HepG2 (cell line): ENCODE data around the gene SYCE1L. TPM values are rescaled to one million over a fixed set of nuclear protein-coding genes. Genes with fewer than 3 reads are reported as not detected.

ENCODE experiments used
- IKZF5 ChIP-seq: IDR thresholded peaks from 2 replicates; pipeline ENCODE4 v1.6.1; 2018; ENCODE audit warnings: missing genetic modification reagents, mild to moderate bottlenecking, missing compliant biosample characterization
- MIXL1 ChIP-seq: IDR thresholded peaks from 2 replicates; pipeline ENCODE4 v1.6.1; 2016
- RNF219 ChIP-seq: sonication (generic); formaldehyde crosslinking; IDR thresholded peaks from 2 replicates; pipeline ENCODE4 v1.5.0; 2020; ENCODE audit warnings: mild to moderate bottlenecking, missing genetic modification reagents
- TFE3 ChIP-seq: IDR thresholded peaks from 2 replicates; pipeline ENCODE4 v1.6.1; 2016
- ZNF101 ChIP-seq: sonication (generic); formaldehyde crosslinking; IDR thresholded peaks from 2 replicates; pipeline ENCODE4 v1.4.0; 2020; ENCODE audit warnings: mild to moderate bottlenecking, low read depth, missing genetic modification reagents, borderline replicate concordance
- ZNF281 ChIP-seq: sonication (generic); formaldehyde crosslinking; IDR thresholded peaks from 2 replicates; pipeline ENCODE4 v1.4.0; 2020; ENCODE audit warnings: missing genetic modification reagents, borderline replicate concordance
- ZNF354B ChIP-seq: sonication (generic); formaldehyde crosslinking; IDR thresholded peaks from 2 replicates; pipeline ENCODE4 v1.8.0; 2022; ENCODE audit warnings: mild to moderate bottlenecking, missing genetic modification reagents
- ZNF703 ChIP-seq: sonication (generic); formaldehyde crosslinking; IDR thresholded peaks from 2 replicates; pipeline ENCODE4 v1.5.1; 2020; ENCODE audit warnings: missing genetic modification reagents, mild to moderate bottlenecking, moderate library complexity, borderline replicate concordance
- polyA plus RNA-seq, 8 experiments: library from polyadenylated mRNA; depleted of rRNA in 3 of 8; stranded (reverse) in 7 of 8; unstranded in 1 of 8; fragments of >200 nt; fragmentation: Illumina TruSeq in 4 of 8; extraction: Trizol in 4 of 8; gene quantifications; 2 replicates each; pipeline versions ENCODE4 v1.2.1 to v1.2.3, GENCODE V29; 2011 to 2016; ENCODE audit warnings: low read depth in 4 of 8, missing spikeins in 1 of 8, mixed read lengths in 1 of 8; ENCODE audit not compliant: insufficient read depth in 1 of 8
- total RNA-seq, 5 experiments: library from RNA; depleted of rRNA; stranded (reverse); fragments of >200 nt; fragmentation: Illumina TruSeq; extraction: Trizol; gene quantifications; 2 replicates each; pipeline ENCODE4 v1.2.3, GENCODE V29; 2016; ENCODE audit warnings: low read depth in 1 of 5
- TF ChIP-seq, protein P1 (sequence below): sonication (generic); formaldehyde crosslinking; IDR thresholded peaks from 2 replicates; pipeline ENCODE4 v1.5.1; 2020; ENCODE audit warnings: mild to moderate bottlenecking, missing genetic modification reagents
- TF ChIP-seq, protein P2 (sequence below): sonication (generic); formaldehyde crosslinking; IDR thresholded peaks from 2 replicates; pipeline ENCODE4 v1.5.1; 2020; ENCODE audit warnings: mild to moderate bottlenecking, missing genetic modification reagents, borderline replicate concordance

Gene SYCE1L
- total and polyA plus RNA-seq, 2 of the 13 experiments (the other 11 are each of a cell fraction or from before 2014, with no cell fraction given) = 0.22 TPM; not detected in 1

DNA sequence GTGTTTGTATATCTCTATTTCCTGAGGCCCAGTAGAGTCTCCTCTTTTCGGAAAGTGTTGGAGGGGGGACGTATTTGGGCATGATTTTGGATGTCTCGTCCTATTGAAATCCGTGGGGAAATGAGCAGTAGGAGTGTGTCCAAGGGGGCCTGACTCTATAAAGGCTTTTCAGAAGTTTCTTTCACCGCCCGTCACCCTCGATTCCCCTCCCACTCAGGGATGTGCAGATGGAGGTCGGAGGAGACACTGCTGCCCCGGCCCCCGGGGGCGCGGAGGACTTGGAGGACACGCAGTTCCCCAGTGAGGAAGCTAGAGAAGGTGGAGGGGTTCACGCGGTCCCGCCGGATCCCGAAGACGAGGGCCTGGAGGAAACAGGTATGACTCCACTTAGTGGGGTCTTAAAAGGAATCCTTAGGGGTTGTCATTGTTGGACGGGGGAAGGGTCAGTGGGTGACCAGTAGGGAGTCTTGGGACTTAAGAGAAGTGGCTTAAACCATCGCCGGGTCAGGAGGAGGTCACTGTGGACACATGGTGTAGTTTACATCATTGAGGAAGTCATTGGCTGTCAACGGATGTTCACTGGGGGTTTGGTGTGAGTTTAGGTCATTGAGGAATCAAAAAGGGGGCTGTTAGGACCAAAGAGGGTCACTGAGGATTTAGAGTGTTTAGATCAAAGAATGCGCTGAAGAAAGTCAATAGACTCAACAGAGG, 7.8 kb upstream of the SYCE1L start (continued):
- TF ChIP-seq ZNF281 (CRISPR knock-in tag) = no peak; the same call in 1 of the 2 replicates
- no peak for TF ChIP-seq TFE3 (CRISPR knock-in tag)
- TF ChIP-seq RNF219 = no peak
- TF ChIP-seq MIXL1 = no peak
- TF ChIP-seq, protein P1, sequence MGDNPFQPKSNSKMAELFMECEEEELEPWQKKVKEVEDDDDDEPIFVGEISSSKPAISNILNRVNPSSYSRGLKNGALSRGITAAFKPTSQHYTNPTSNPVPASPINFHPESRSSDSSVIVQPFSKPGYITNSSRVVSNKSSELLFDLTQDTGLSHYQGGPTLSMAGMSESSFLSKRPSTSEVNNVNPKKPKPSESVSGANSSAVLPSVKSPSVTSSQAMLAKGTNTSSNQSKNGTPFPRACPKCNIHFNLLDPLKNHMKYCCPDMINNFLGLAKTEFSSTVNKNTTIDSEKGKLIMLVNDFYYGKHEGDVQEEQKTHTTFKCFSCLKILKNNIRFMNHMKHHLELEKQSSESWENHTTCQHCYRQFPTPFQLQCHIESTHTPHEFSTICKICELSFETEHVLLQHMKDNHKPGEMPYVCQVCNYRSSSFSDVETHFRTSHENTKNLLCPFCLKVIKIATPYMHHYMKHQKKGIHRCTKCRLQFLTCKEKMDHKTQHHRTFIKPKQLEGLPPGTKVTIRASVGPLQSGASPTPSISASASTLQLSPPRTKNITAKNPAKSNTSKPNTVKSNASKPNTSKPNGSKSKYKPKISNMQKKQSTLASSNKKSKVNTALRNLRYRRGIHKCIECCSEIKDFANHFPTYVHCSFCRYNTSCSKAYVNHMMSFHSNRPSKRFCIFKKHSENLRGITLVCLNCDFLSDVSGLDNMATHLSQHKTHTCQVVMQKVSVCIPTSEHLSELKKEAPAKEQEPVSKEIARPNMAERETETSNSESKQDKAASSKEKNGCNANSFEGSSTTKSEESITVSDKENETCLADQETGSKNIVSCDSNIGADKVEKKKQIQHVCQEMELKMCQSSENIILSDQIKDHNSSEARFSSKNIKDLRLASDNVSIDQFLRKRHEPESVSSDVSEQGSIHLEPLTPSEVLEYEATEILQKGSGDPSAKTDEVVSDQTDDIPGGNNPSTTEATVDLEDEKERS (CRISPR knock-in tag) = 0 out of 2 replicates have a peak, but pooled peaks have one; percentile 30
- no peak for TF ChIP-seq ZNF101 (CRISPR knock-in tag)
- no peak for TF ChIP-seq IKZF5 (CRISPR knock-in tag)
- no peak for TF ChIP-seq ZNF703
- TF ChIP-seq, protein P2, sequence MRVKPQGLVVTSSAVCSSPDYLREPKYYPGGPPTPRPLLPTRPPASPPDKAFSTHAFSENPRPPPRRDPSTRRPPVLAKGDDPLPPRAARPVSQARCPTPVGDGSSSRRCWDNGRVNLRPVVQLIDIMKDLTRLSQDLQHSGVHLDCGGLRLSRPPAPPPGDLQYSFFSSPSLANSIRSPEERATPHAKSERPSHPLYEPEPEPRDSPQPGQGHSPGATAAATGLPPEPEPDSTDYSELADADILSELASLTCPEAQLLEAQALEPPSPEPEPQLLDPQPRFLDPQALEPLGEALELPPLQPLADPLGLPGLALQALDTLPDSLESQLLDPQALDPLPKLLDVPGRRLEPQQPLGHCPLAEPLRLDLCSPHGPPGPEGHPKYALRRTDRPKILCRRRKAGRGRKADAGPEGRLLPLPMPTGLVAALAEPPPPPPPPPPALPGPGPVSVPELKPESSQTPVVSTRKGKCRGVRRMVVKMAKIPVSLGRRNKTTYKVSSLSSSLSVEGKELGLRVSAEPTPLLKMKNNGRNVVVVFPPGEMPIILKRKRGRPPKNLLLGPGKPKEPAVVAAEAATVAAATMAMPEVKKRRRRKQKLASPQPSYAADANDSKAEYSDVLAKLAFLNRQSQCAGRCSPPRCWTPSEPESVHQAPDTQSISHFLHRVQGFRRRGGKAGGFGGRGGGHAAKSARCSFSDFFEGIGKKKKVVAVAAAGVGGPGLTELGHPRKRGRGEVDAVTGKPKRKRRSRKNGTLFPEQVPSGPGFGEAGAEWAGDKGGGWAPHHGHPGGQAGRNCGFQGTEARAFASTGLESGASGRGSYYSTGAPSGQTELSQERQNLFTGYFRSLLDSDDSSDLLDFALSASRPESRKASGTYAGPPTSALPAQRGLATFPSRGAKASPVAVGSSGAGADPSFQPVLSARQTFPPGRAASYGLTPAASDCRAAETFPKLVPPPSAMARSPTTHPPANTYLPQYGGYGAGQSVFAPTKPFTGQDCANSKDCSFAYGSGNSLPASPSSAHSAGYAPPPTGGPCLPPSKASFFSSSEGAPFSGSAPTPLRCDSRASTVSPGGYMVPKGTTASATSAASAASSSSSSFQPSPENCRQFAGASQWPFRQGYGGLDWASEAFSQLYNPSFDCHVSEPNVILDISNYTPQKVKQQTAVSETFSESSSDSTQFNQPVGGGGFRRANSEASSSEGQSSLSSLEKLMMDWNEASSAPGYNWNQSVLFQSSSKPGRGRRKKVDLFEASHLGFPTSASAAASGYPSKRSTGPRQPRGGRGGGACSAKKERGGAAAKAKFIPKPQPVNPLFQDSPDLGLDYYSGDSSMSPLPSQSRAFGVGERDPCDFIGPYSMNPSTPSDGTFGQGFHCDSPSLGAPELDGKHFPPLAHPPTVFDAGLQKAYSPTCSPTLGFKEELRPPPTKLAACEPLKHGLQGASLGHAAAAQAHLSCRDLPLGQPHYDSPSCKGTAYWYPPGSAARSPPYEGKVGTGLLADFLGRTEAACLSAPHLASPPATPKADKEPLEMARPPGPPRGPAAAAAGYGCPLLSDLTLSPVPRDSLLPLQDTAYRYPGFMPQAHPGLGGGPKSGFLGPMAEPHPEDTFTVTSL (CRISPR knock-in tag) = no peak
- no peak for TF ChIP-seq ZNF354B
